SKM-1 treated with dmso at 0.1 percent for 144 hours (cell line): Measurements from ENCODE around the gene UGT1A4.

Experiments
- DNase-seq: peaks from one replicate; lab custom pipeline; 2025; ENCODE audit not compliant: unreplicated experiment; lab: John Stamatoyannopoulos, UW

The UGT1A4 gene

DNA sequence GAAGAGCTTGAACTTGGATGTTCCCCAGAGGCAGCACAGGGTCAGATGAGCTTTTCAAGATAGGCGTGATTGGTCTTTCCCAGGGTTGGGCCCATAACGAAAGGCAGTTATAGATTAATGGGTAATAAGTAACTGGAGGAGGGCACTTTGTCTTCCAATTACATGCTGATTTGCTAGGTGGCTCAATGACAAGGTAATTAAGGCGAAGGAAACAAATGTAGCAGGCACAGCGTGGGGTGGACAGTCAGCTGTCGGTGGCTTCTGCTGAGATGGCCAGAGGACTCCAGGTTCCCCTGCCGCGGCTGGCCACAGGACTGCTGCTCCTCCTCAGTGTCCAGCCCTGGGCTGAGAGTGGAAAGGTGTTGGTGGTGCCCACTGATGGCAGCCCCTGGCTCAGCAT, at the start of gene UGT1A4:
Gene UGT1A4 (plus strand): TSS at position 185 of the 400 bp plus-strand sequence. CDS start 85 bp downstream, at position 270.
- no peak for DNase-seq

DNA sequence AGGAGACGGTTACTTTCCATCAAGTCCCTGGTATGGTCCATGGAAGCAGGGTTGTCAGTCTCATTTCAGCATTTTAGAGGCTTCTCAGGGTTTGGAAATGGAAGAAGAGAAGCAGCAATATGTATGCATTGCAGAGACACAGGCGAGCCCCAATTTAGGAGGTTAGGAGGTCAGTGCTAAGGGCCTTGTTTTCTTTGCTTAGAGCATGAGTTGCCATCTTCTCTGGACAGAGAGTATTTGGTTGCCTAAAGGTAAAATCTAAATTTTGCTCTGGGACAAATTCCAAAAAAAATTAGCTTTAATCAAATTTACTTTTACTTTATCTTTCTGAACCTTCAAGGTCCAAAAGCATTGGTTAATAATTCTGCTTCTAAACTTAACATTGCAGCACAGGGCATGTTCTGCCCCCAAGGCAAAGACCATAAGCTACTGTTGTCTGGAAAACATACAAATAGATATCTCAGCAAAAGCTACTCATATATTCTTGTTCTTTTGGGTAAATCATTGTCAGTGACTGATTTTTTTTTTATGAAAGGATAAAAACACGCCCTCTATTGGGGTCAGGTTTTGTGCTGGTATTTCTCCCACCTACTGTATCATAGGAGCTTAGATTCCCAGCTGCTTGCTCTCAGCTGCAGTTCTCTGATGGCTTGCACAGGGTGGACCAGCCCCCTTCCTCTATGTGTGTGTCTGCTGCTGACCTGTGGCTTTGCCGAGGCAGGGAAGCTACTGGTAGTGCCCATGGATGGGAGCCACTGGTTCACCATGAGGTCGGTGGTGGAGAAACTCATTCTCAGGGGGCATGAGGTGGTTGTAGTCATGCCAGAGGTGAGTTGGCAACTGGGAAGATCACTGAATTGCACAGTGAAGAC, 47.0 kb upstream of the UGT1A4 start, which contains the start of gene UGT1A9:
Gene UGT1A9 (plus strand): TSS at position 609 of the 872 bp plus-strand sequence. CDS start 37 bp downstream, at position 646.
- no peak for DNase-seq

DNA sequence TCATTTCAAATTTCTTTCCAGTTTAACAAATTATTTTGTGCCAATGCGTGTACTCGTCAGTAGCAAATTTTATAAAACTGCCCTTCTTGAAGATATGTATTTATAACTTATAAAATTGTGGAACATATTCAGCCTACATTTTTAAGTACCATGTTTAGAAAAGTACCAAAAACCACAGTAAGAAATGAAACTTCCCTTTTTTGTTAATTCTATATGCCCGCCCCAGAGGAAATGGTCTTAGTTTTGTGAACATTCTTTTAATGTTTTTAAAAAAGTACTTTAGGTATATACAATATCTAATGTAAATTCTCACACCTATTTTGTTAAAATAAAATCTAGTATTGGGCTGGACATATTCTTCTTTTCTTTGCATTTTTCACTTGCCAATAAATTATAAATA, 45.6 kb upstream of the UGT1A4 start:
- DNase-seq, result no peak

DNA sequence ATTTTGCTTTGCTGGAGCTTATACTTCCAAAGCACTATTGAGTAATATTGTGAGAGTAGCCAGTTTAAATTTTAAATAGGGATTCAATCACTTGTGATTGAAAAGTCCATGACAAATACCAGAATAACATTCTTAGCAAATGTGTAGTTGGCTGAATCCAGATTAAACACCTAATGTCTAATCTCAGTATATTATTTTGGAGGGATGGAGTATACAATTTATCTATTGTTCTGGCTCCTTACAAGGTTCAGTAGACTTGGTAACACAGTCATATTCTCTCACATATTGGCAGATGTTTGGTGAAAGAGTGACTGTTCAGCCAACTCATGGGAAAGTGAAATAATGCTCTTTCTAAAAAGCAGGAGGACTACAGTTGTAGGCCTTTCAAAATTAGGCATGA, 44.6 kb upstream of the UGT1A4 start:
- DNase-seq, result no peak

DNA sequence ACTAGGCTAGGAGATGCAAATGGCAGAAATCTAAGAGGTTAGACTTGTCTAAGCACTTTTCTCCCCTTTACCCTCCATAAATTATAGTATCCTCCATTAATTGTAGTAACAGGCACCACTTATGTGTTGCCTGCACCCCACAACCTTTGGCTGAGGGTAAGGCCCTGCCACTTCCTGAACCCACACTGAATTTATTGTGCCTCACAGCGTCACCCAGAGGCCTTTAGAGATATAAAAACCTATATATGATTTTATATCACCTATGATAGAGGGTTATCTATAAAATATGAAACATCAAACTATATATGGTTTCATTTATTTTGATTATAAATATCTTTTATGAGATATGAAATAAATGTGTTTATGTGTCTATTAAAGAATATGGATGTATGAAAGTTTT, 44.2 kb upstream of the UGT1A4 start:
- DNase-seq, result no peak

DNA sequence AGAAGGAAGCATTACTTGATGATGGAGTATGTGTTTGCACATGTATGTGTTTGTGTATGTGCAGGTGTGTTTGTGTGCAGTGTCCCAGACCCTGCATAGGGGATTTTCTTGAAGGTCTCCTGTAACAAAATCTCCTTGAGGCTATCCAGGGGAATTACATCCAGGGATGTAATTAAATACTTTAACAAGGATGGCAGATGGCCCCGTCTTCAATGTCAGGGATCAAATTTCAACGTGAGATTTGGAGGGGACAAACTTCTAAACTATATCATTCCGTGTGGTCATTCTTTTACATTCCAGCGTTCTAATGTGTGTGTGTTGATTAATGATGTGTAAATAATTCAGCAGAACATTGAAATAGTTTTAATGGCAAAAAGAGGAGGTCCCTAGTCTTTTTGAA, 43.5 kb upstream of the UGT1A4 start:
- no peak for DNase-seq

DNA sequence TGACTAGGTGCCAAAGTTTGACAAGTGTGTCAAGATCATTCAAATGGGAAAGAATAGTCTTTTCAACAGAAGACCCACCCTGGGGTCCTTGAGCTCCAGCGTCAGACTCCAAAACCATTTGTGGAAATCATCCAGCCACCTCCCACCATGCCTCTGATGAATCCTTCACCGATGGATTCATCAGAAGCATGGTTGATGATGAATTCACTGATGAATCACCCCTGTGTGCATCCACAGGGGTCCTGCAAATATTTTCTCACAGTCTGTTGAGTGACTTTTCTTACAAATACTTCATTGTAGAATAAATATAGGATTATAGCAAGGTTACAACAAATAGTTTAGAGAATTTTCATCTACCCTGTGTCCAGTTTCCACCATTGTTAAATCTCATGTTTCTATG, 42.5 kb upstream of the UGT1A4 start:
- no peak for DNase-seq

DNA sequence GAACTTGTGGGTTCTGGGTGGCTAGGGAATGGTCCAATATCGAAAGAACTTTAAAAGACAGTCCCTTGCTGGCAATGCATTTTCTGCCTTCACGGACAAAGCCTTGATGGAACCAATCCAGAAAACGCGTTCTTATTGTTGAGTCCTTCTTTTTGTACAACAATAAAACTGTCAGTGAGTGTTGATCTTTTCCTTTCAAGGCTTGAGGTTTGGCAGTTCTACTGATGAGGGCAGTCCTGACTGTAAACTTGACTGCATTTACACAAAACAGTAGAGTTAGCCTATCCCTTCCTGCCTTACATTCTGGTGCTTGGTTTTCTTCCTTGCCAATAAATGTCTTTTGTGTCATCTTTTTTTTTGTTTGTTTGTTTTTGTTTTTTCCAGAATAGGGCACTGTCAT, 39.3 kb upstream of the UGT1A4 start:
- no peak for DNase-seq

DNA sequence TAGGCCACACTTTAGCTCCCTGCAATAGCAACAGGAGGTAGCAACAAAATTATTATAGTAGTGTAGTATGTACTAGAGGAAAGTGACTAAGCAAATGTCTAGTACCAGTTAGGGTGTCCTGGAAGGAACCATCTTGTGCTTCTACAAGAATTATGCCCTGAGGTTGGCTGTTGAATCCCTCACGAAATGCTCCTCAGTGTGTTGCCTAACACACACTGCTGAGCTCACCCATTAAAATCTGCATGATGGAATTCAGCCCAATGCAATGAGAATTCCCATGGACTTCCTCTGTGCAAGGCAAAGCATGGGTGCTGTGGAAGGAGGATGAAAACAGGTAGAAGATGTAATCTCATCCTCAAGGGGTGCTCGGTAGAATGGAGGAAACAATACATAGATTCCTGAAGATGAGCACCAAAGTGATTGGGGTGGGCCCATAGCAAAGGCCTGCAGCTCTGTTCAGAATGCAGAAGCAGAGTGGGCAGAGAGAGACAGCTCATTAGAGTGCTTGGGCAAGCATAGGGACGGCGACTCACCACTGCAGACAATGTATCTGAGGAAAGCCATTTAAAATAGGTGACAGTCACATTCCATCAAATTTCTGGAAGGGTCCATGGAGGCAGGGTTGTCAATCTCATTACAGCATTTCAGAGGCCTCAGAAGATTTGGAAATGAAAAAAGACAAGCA, 38.0 kb upstream of the UGT1A4 start:
- DNase-seq, result no peak

DNA sequence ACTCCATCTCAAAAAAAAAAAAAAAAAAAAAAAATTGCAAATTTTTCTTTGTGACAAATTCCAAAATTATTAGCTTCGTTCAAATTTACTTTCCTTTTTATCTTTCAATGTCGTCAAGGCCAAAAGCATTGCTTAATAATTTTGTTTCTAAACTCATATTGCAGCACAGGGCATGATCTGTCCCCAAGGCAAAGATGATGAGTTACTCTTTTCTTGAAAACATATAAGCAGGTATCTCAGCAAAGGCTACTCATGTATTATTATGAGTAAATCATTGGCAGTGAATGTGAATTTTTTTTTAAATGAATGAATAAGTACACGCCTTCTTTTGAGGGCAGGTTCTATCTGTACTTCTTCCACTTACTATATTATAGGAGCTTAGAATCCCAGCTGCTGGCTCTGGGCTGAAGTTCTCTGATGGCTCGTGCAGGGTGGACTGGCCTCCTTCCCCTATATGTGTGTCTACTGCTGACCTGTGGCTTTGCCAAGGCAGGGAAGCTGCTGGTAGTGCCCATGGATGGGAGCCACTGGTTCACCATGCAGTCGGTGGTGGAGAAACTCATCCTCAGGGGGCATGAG, 36.9 kb upstream of the UGT1A4 start, which contains the start of gene UGT1A7:
Gene UGT1A7 (plus strand): TSS at position 381 of the 579 bp plus-strand sequence. CDS start 37 bp downstream, at position 418.
- DNase-seq, result no peak

DNA sequence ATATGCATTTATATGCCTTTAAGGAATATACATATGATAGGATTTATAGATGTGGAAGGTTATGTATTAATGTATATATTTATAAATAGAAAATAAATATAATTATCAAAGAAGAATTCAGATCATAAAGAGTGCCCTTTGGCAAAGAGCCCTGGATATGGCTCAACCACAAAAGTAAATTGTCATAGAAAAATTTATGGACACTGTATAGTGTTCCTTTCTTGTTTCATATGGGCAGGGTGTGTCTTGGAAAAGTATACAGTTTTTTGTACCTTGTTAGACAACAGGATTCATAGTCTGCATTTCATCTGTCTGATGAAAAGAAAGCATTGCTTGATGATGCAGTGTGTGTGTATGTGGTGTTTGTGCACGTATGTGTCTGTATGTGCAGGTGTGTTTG, 33.9 kb upstream of the UGT1A4 start:
- DNase-seq, result no peak

DNA sequence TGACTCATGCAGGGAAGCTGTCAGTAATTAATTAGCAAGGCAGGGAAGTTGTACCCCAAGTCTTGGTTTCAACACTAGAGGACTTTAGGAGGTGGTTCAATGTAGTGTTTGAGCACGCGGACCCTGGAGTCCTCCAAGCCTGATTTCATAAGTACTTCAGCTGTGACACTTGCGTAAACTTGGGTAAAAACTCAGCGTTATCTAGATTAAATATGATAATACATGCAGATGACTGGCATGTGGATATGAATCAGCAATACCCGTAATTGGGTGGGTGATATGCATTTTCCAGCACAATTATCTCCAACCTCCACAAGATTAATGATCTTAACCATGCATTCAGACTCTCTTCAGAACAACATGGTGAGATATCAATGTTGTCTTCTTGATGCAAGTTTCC, 31.6 kb upstream of the UGT1A4 start:
- no peak for DNase-seq

DNA sequence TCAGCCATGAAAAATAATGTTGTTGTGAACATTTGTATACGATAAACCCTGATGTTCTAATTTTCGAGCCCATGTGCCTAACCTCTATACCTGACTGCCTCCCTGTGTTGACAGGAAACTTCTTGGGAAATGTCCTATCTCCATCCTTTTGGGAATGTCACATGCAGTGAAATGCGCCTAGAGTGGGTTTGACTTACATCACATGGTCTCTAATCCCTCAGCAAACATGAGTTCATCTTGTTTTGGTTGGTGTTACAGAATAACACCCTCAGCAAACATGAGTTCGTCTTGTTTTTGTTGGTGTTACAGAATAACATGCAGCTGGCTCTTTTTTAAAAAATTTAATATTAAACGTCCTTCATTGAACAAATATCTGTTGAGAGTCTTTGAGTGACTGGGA, 30.2 kb upstream of the UGT1A4 start:
- no peak for DNase-seq

DNA sequence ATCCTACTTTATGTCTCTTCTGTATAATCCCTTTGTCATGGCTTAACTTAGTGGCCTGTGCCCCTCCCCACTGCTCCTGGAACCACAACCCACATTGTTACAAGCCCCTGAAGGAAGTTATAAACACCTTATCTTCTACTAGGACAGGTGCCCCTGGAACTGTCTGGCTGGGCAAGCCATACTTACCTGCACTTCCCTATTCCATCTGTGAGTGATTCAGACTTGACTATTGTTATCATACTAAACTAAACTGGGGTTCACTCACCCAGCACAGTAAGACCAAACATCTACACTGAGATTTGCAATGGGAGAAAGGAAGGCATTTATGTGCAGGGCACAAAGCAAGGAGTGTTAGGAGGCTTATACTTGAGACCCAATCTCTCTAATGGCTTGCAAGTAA, 29.5 kb upstream of the UGT1A4 start:
- no peak for DNase-seq

DNA sequence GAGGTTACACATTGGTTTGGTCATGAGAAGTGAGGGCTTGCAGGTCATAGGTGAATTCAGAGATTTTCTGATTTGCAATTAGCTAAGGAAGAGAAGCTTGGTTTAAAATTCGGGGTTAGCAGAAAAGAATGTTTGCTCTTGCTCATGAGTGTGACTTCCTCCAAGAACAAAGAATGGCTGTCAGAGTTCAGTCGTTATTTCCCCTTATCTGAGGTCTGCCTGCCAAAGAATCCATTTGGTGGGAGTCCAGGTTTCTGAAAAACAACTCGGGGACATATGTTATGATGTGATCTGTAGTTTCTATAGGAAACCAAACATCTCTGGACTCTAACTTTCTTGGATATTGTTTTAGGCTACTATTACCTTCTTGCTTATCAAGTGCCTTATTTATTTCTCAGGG, 29.0 kb upstream of the UGT1A4 start:
- DNase-seq, result no peak

DNA sequence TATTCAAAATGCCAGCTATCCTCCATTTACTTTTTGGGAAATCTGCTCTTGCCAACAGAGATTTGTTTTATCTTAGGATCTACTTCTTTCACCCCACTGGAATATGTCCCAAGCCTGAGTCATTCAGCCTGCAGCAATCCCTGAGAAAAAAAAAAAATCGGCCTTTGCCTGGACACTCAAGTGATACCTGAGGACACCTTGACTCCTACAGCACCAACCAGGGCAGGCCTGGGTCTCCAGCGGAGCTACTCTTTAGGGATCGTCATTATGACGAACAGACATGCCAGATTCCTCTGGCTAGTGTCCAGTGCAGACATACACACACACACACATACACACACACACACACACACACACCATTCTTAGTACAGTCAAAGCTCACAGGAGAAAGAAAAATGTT, 28.1 kb upstream of the UGT1A4 start:
- DNase-seq, result no peak

DNA sequence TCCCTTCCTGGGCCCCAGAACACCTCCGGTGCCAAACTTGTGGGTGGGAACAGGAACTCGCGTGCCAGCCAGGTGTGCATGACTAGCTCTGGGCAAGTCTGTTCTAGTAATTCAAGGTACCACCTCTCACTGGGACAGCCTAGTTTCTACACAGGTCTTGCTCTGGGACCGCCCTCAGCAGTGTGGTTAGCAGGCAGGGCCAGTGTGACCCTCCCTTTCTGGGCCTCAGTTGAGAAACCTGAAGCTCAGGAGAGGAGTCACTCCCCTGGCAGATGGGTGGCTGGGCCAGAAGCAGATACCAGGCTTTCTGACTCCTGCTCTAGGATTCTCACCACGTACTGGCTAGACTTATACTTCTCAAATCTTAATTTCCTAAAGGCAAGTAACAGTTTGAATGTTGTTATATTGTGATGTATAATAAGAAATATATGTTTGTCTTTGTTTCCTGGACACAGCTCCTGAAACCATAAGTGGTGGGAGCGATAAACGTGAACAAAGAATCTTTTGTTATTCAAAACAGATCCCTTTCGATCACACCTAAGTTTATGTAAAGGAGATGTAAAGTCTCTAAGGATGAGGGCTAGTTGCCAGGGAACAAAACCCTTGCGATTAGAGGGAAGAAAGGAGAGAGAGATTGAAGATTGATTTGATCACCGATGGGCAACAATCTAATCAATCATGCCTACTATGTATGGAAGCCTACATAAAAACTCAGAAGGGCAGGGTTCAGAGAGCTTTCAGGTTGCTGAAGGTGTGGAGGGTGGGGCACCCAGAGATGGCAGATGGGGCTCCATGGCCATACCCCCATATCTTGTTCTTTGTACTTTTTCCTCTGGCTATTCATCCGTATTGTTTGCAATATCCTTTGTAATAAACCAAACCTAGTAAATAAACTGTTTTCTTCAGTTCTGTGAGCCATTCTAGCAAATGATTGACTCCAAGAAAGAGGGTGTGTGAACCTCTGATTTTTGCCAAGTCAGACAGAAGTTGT, 26.8 kb upstream of the UGT1A4 start:
- no peak for DNase-seq

DNA sequence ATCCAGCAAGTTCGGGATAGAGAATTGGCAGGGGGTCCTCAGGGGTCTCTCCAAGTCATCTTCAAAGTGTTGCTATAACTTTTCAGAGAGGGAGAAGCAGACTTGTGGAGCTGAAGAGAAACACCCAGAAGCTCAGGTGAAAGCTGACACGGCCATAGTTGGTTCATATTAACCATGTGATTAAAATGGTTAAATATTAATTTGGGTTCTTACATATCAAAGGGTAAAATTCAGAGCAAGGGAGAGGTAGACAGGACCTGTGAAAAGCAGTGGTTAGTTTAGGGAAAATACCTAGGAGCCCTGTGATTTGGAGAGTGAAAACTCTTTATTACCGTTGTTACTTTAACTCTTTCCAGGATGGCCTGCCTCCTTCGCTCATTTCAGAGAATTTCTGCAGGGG, 25.9 kb upstream of the UGT1A4 start, which contains the start of gene UGT1A6:
Gene UGT1A6 (plus strand): TSS at position 243 of the 400 bp plus-strand sequence. CDS start 115 bp downstream, at position 358.
- no peak for DNase-seq

DNA sequence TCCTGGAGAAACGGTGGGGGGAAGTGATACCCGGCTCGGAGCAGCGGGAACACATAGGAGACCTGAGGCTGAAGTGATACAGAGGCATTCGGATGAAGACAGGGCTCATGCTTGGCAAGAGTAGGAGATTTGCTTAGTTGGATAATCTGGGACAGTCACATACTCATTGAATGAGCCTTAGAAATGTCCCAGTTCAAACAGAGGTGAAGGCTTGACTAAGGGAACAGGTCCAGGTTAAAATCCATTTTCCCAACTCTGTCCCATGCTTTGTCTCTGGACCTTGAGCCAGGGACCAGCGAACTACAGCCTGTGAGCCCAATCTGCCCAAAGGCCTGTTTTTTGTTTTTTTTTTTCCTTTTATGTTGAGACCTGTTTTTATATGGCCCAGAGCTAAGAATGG, 24.6 kb upstream of the UGT1A4 start:
- DNase-seq, result no peak

DNA sequence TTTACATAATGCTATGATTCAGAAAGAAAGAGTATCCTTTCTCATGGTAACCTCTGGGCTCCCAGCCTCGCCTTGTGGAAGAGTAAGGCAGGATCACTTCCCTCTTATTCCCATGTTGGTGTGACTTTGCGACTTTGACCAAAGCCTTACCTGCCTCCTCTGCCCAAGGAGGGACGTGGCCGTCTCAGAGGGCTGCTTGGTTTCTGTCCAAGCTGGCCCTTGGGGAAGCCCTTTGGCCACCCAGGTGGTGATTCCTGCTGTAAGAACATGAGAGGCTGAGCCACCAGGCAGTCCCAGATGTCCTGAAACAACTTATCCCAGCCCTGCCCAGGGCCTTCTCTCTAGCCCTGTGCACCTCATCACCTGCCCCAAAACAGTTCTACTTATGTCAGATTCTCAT, 19.8 kb upstream of the UGT1A4 start:
- no peak for DNase-seq
